Common myeloid progenitor, CD34-positive (primary cell): Measurements from ENCODE around the gene GPRIN2.

Experiments
- CTCF ChIA-PET: fragments of 350-600 bp; sonication (Branson Sonifier 250); formaldehyde crosslinking; loops from one replicate; lab custom pipeline; 2021; ENCODE audit warnings: antibody characterized with exemption; lab: Charles Lee
- POLR2A ChIA-PET: fragments of 350-600 bp; sonication (Branson Sonifier 250); formaldehyde crosslinking; loops from one replicate; lab custom pipeline; 2021; ENCODE audit warnings: antibody characterized with exemption; lab: Charles Lee
- DNase-seq, 3 donors: peaks; one replicate each; pipeline versions ENCODE4 v3.0.0 to v3.0.0-alpha.2; 2013
- H3K27ac ChIP-seq, 2 experiments: 1 replicate in 1 of 2; 2 replicates in 1 of 2; pipeline ENCODE4 v1.7.0; 2013; ENCODE audit warnings: inconsistent platforms in 2 of 2, low read length in 2 of 2, mild to moderate bottlenecking in 2 of 2, low read depth in 1 of 2, moderate library complexity in 1 of 2; ENCODE audit not compliant: severe bottlenecking in 2 of 2, insufficient read depth in 1 of 2, poor library complexity in 1 of 2
- H3K27me3 ChIP-seq, 5 experiments: replicated peaks in 2 of 5; 1 replicate in 3 of 5; 2 replicates in 2 of 5; pipeline versions ENCODE4 v1.6.1 to v1.7.0; 2013; ENCODE audit warnings: low read length in 4 of 5, mild to moderate bottlenecking in 2 of 5, moderate library complexity in 2 of 5, inconsistent platforms in 1 of 5; ENCODE audit not compliant: insufficient read depth in 5 of 5, control insufficient read depth in 4 of 5
- H3K36me3 ChIP-seq, 4 experiments: 1 replicate in 2 of 4; 2 replicates in 2 of 4; pipeline versions ENCODE4 v1.6.1 to v1.7.0; 2013; ENCODE audit warnings: low read length in 3 of 4, control low read depth in 1 of 4, mild to moderate bottlenecking in 1 of 4; ENCODE audit not compliant: control insufficient read depth in 4 of 4, insufficient read depth in 4 of 4
- H3K4me1 ChIP-seq, 4 experiments: 1 replicate in 3 of 4; 2 replicates in 1 of 4; pipeline versions ENCODE4 v1.6.1 to v1.7.1; 2013; ENCODE audit warnings: low read length in 3 of 4, mild to moderate bottlenecking in 3 of 4, control low read depth in 1 of 4, inconsistent platforms in 1 of 4, moderate library complexity in 1 of 4; ENCODE audit not compliant: control insufficient read depth in 4 of 4, insufficient read depth in 4 of 4; ENCODE audit errors: control extremely low read depth in 1 of 4
- H3K4me3 ChIP-seq, 7 experiments: 1 replicate in 4 of 7; 2 replicates in 3 of 7; pipeline versions ENCODE4 v1.5.1 to v1.7.0; 2013; ENCODE audit warnings: mild to moderate bottlenecking in 7 of 7, low read length in 6 of 7, moderate library complexity in 6 of 7, inconsistent platforms in 2 of 7, low read depth in 2 of 7, control low read depth in 1 of 7; ENCODE audit not compliant: insufficient read depth in 4 of 7, control insufficient read depth in 1 of 7; ENCODE audit errors: extremely low read depth in 1 of 7
- H3K9me3 ChIP-seq, 5 experiments: 1 replicate in 4 of 5; 2 replicates in 1 of 5; pipeline versions ENCODE4 v1.6.1 to v1.7.1; 2013; ENCODE audit warnings: low read length in 4 of 5, mild to moderate bottlenecking in 2 of 5, inconsistent platforms in 1 of 5, low read depth in 1 of 5, moderate library complexity in 1 of 5; ENCODE audit not compliant: control insufficient read depth in 4 of 5, insufficient read depth in 2 of 5; ENCODE audit errors: control extremely low read depth in 1 of 5
- WGBS: methylation state at CpG from one replicate; pipeline ENCODE4 v1.1.5; 2013; ENCODE audit not compliant: insufficient coverage; 5-methylcytosine and 5-hydroxymethylcytosine counted together

GPRIN2 gene

DNA sequence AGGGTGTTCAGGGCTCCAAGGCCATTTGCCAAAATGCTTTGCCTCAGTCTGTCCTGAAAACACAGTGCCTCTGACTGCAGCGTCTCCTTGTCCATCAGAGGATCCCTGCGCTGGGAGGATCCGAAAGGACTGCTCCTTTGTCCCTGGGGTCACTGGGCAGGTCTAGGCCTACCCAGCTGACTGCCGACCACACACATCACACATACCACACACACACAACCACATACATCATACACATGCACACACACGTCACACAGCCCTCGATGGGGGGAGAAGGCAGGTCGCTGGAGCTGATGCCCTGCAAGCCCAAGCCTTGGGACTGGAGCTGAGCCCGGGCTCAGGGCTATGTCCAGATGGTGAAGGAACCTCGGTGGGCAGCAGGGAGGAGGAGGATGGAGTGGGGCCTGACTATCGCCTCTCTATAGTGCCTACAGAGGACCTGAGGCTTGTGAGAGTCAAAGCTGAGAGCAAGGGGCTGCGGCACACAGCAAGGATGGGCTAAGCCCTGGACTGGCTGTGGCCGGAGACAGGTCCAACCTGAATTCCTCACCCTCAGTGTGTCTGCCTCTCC is 29.1 kb downstream of the GPRIN2 start:
- no peaks in the 10 kb centered on the region for H3K36me3 ChIP-seq
- 98% methylated on average over 12 of the region's 12 CpGs for WGBS
- H3K9me3 ChIP-seq: no peaks in the 10 kb centered on the region
- ChIA-PET CTCF (interaction anchor here (1.2 to 1.4 kb wide), 2 partner anchors 13 to 20 kb away, joined by 4 to 5 read pairs; no protein-coding TSS in a partner anchor), POLR2A (no interaction called here)
- H3K4me1 ChIP-seq: no peaks in the 10 kb centered on the region
- DNase-seq: no peak
- no peaks in the 10 kb centered on the region for H3K27me3 ChIP-seq
- H3K27ac ChIP-seq: no peak overlapping the region
- no peak overlapping the region for H3K4me3 ChIP-seq

DNA sequence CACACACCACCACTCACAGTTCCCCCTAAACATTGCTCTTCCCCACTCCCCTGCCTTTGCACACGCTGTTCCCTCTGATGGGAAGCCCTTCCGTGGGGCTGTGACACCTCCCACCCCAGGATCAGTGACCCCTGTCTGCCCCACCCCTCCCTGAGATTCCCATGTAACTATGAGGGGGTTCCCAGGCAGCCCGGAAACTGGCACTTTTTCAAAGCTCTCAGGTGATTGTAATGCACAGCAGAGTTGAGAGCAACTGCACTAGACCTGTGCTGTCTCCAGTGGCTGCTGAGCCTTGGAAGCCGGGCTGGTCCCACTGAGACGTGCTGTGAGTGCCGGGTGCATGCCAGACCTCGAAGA is 29.8 kb downstream of the GPRIN2 start:
- Histone ChIP-seq H3K4me1 (no peaks in the 10 kb centered on the region), H3K27me3 (no peaks in the 10 kb centered on the region), H3K4me3 (no peak overlapping the region), H3K36me3 (no peaks in the 10 kb centered on the region), H3K9me3 (no peaks in the 10 kb centered on the region), H3K27ac (no peak overlapping the region)
- peak in 1 of 3 donors; percentile 25 for DNase-seq
- WGBS: 81% methylated on average over 4 of the region's 7 CpGs
- ChIA-PET POLR2A (no interaction called here), CTCF (no interaction called here)

DNA sequence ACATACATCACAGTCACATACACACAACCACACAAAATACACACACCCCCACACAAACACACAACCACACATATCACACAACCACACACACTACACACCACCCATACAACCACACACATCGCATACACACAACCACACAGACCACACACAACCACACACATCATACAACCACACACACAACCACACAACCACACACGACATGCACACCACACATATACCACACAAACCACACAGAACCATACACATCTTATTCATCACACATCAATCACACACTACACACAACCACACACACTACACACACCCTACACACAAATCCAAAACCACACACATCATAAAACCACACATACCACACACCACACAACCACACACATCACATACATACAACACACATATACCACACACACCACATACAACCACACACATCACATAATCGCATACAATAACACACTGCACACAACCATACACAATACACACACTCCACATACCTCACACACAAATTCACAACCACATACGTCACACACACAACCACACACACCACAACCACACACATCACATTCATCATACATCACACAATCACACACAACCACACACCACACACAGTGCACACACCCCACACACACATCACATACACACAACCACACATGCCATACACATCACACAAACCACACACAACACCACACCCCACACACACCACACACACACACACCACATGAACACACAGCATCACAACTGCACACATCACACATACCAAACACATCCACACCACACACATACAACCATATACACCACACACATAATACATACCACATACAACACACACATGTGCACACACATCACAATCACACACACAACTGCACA is 30.4 kb downstream of the GPRIN2 start:
- Histone ChIP-seq H3K4me3 (no peak overlapping the region), H3K27me3 (no peaks in the 10 kb centered on the region), H3K4me1 (no peaks in the 10 kb centered on the region), H3K27ac (no peak overlapping the region), H3K36me3 (no peaks in the 10 kb centered on the region), H3K9me3 (no peaks in the 10 kb centered on the region)
- CTCF ChIA-PET: no interaction called here
- DNase-seq: peak in 2 of 3 donors; percentile 43 to 83
- POLR2A ChIA-PET: no interaction called here
- WGBS: 95% methylated on average over 4 of the region's 4 CpGs

DNA sequence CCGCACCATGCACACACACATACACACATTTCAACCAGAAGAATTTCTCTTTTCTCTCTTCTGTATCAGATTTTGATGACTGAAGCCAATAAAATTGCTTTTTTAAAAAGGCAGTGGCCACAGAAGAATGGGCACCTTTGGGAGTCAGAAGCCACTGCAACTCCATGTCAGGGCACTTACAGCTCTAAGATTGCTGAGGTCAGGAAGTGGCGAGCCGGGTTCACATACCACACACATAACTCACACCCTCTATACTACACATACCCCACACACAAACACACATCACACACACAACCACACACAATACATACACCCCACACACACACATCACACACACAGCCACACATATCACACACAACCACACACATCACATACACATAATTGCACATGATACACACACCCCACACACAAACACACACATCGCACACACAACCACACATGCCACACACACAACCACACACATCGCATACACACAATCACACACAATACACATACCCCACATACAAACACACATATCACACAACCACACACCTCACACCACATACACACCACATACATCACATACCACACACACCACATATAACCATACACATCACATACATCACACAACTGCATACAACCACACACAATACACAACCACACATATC is 31.2 kb downstream of the GPRIN2 start:
- CTCF ChIA-PET: no interaction called here
- DNase-seq: peak; percentile 38 to 81 (median 60)
- WGBS: 76% methylated on average over 5 of the region's 5 CpGs

DNA sequence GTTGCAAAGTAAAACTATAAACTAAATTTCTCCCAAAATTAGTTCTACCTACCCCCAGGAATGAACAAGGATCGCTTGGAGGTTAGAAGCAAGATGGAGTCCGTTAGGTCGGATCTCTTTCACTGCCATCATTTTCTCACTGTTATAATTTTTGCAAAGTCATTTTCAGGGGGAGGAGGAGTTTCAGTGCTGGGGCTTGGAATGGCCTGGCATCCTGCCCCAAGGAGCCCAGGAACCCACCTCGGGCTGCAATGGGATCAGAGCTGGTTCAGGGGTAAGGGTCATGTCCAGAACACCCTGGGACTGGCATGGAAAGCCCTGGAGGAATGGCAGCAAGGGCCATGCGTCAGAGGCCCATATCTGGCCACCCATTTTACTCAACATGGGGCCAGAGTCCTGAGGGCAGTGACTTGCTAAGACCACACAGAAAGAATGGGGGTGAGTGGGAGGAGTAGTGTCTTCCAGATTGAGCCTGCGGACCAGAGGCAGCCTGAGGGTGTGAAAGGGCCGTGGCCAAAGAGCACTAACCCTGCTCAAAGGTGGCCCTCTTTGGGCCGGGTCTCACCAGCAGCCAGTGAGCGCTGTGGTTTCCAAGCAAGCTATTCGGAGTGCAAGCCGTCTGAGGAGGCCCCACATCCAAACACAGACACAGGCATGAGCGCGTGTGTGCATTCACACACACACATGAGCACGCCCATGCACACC is 31.8 kb downstream of the GPRIN2 start:
- ChIA-PET POLR2A (no interaction called here), CTCF (no interaction called here)
- no peaks in the 10 kb centered on the region for H3K36me3 ChIP-seq
- H3K9me3 ChIP-seq: no peaks in the 10 kb centered on the region
- 93% methylated on average over 13 of the region's 14 CpGs for WGBS
- DNase-seq: peak in 1 of 3 donors; percentile 23
- H3K4me1 ChIP-seq: no peaks in the 10 kb centered on the region
- H3K4me3 ChIP-seq: no peak overlapping the region
- H3K27ac ChIP-seq: no peak overlapping the region
- no peaks in the 10 kb centered on the region for H3K27me3 ChIP-seq

More for the DNA sequence above, 31.2 kb downstream of the GPRIN2 start:
- no peaks in the 10 kb centered on the region for H3K27me3 ChIP-seq
- no peaks in the 10 kb centered on the region for H3K36me3 ChIP-seq
- no peak overlapping the region for H3K4me3 ChIP-seq
- POLR2A ChIA-PET: no interaction called here
- no peaks in the 10 kb centered on the region for H3K4me1 ChIP-seq
- no peaks in the 10 kb centered on the region for H3K9me3 ChIP-seq
- H3K27ac ChIP-seq: no peak overlapping the region

DNA sequence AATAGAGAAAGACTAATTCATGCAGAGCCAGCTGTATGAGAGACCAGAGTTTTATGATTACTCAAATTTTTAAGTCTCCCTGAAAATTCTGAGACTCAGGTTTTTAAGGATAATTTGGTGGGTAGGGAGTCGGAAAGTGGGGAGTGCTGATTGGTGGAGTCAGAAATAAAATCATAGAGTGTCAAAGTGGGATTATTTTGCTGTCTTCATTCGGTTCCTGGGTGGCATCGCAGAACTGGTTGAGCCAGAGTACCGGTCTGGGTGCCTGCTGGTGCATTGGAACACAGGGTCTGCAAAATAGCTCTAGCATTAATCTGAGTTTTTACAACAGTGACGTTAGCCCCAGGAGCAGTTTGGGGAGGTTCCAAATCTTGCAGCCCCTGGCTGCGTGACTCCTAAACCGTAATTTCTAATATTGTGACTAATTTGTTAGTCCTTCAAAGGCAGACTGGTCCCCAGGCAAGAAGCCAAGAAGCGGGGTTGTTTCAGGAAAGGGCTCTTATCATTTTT is 32.4 kb downstream of the GPRIN2 start:
- peak in 1 of 3 donors; percentile 15 for DNase-seq
- CTCF ChIA-PET: no interaction called here
- no peak overlapping the region for H3K27ac ChIP-seq
- H3K9me3 ChIP-seq: no peaks in the 10 kb centered on the region
- no peaks in the 10 kb centered on the region for H3K27me3 ChIP-seq
- POLR2A ChIA-PET: no interaction called here
- H3K36me3 ChIP-seq: no peaks in the 10 kb centered on the region
- H3K4me1 ChIP-seq: no peaks in the 10 kb centered on the region
- WGBS: 94% methylated on average over 8 of the region's 8 CpGs
- H3K4me3 ChIP-seq: no peak overlapping the region
